GM03348 (cell line): Measurements from ENCODE around the gene RIOK3.
A peak's percentile ranks its signal among the peaks of the same experiment; 100 is the strongest.
"Not testable (repeated sequence)": the region's sequence is repeated elsewhere in the genome, so short reads cannot be mapped to it uniquely, and the experiment has no call there.

Experiments used
- DNase-seq: peaks from one replicate; pipeline ENCODE4 v3.0.0; 2012; ENCODE audit warnings: low spot score

The RIOK3 gene

GRCh38 chr18:23495723-23496440 lies 42.8 kb downstream of the RIOK3 start:
- DNase-seq, result no peak

- no peak for DNase-seq
Observed at GRCh38 chr18:23498117-23498516, 45.0 kb downstream of the RIOK3 start.

GRCh38 chr18:23498877-23499276 lies 45.8 kb downstream of the RIOK3 start:
- DNase-seq, result peak; percentile 76

GRCh38 chr18:23499291-23499781 lies 46.2 kb downstream of the RIOK3 start:
- no peak for DNase-seq

- DNase-seq, result no peak
Observed at GRCh38 chr18:23501626-23502025, 48.5 kb downstream of the RIOK3 start.

GRCh38 chr18:23502516-23503037 lies 49.5 kb downstream of the RIOK3 start:
- no peak for DNase-seq

GRCh38 chr18:23503038-23503962 lies 50.2 kb downstream of the RIOK3 start, which contains the start of gene RMC1:
TSS of gene RMC1 (plus strand) at chr18:23503511. CDS start at chr18:23503619, 108 bp downstream.
- peak; percentile 99 for DNase-seq

GRCh38 chr18:23503963-23504344 lies 50.9 kb downstream of the RIOK3 start:
- DNase-seq, result peak; percentile 26

- DNase-seq, result no peak
Observed at GRCh38 chr18:23504720-23505119, 51.6 kb downstream of the RIOK3 start.

GRCh38 chr18:23506393-23506792 lies 53.3 kb downstream of the RIOK3 start:
- no peak for DNase-seq

- DNase-seq, result not testable (repeated sequence)
Observed at GRCh38 chr18:23510923-23511322, 57.8 kb downstream of the RIOK3 start.

GRCh38 chr18:23512216-23512615 lies 59.1 kb downstream of the RIOK3 start:
- DNase-seq, result not testable (repeated sequence)

GRCh38 chr18:23512641-23513040 lies 59.6 kb downstream of the RIOK3 start:
- no peak for DNase-seq

GRCh38 chr18:23515911-23516546 lies 62.9 kb downstream of the RIOK3 start:
- peak; percentile 79 for DNase-seq

GRCh38 chr18:23519734-23520133 lies 66.6 kb downstream of the RIOK3 start:
- no peak for DNase-seq

- no peak for DNase-seq
Observed at GRCh38 chr18:23521271-23521670, 68.2 kb downstream of the RIOK3 start.

- DNase-seq, result no peak
Observed at GRCh38 chr18:23521907-23522306, 68.8 kb downstream of the RIOK3 start.

GRCh38 chr18:23523429-23524212 lies 70.5 kb downstream of the RIOK3 start:
- DNase-seq, result peak; percentile 60

- no peak for DNase-seq
Observed at GRCh38 chr18:23524213-23524707, 71.2 kb downstream of the RIOK3 start.

- no peak for DNase-seq
Observed at GRCh38 chr18:23526501-23527063, 73.5 kb downstream of the RIOK3 start.
